ENCODE data around the gene MCM3AP. TPM values are rescaled to one million over a fixed set of nuclear protein-coding genes. Genes with fewer than 3 reads are reported as not detected.

Gene MCM3AP
- total and polyA plus RNA-seq, 9 of the 15 experiments (the other 6 are each of a cell fraction or from before 2014, with no cell fraction given): 6.5 to 179 (median 69.6) TPM

DNA sequence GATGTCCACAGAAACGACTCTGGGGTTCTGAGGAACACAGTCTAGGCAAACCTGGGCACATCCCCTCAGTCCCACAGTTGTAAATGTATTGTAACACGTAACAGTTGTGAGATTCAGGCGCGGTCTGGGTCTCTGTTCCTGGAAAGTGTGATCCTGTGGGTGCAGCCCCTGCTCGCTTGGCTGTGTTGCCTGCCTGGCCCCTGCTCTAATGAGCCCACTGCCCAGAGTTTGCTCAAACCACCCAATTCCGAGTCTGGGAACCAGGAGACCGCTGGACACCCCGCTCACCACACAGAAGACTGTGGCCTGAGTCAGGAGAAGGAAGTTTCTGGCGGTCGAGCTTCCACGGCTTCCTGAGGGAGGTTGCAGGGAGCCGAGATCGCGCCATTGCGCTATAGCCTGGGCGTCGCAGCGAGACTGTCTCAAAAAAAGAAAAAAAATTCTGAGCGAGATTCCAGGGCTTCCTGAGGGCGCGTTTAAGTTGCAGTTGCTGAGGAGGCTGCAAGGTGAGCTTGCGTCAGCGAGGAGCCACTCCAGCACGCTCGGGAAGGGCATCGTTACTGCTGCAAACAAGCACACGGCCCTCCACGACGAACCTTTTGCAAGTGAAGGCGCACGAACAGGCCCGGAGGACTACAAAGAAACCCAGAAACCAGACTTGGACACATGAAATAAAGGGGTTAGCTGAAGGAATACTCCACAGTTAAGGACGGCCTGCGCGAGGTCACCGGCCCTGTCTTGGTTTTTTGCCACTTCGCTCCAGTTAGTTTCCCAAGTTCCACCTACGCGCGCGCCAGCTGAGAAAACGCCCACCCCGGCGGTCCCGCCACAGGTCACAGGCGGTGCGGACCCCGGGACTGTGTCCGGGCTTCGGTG, 37.2 kb upstream of the MCM3AP start (continued):
- TF ChIP-seq, protein P1, sequence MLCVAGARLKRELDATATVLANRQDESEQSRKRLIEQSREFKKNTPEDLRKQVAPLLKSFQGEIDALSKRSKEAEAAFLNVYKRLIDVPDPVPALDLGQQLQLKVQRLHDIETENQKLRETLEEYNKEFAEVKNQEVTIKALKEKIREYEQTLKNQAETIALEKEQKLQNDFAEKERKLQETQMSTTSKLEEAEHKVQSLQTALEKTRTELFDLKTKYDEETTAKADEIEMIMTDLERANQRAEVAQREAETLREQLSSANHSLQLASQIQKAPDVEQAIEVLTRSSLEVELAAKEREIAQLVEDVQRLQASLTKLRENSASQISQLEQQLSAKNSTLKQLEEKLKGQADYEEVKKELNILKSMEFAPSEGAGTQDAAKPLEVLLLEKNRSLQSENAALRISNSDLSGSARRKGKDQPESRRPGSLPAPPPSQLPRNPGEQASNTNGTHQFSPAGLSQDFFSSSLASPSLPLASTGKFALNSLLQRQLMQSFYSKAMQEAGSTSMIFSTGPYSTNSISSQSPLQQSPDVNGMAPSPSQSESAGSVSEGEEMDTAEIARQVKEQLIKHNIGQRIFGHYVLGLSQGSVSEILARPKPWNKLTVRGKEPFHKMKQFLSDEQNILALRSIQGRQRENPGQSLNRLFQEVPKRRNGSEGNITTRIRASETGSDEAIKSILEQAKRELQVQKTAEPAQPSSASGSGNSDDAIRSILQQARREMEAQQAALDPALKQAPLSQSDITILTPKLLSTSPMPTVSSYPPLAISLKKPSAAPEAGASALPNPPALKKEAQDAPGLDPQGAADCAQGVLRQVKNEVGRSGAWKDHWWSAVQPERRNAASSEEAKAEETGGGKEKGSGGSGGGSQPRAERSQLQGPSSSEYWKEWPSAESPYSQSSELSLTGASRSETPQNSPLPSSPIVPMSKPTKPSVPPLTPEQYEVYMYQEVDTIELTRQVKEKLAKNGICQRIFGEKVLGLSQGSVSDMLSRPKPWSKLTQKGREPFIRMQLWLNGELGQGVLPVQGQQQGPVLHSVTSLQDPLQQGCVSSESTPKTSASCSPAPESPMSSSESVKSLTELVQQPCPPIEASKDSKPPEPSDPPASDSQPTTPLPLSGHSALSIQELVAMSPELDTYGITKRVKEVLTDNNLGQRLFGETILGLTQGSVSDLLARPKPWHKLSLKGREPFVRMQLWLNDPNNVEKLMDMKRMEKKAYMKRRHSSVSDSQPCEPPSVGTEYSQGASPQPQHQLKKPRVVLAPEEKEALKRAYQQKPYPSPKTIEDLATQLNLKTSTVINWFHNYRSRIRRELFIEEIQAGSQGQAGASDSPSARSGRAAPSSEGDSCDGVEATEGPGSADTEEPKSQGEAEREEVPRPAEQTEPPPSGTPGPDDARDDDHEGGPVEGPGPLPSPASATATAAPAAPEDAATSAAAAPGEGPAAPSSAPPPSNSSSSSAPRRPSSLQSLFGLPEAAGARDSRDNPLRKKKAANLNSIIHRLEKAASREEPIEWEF (CRISPR knock-in tag; IDR thresholded peaks at IDR 0.05): no peak
- TF ChIP-seq HDAC6 (IDR thresholded peaks at IDR 0.05; ENCODE audit: low read depth, low read length) (no peak), KLF10 (CRISPR knock-in tag; IDR thresholded peaks at IDR 0.05) (no peak), HCFC1 (IDR thresholded peaks at IDR 0.05; ENCODE audit: low read depth, low read length) (no peak), ZNF165 (CRISPR knock-in tag; IDR thresholded peaks at IDR 0.05; ENCODE audit: borderline replicate concordance) (no peak), ZNF717 (CRISPR knock-in tag; IDR thresholded peaks at IDR 0.05) (no peak), GTF2A2 (tag; IDR thresholded peaks at IDR 0.05) (no peak), FOXJ3 (CRISPR knock-in tag; IDR thresholded peaks at IDR 0.05) (no peak), ZNF253 (CRISPR knock-in tag; conservative IDR thresholded peaks at IDR 0.05) (no peak), PHF21A (IDR thresholded peaks at IDR 0.05; ENCODE audit: borderline replicate concordance, low read depth) (no peak), GABPB1 (CRISPR knock-in tag; IDR thresholded peaks at IDR 0.05) (no peak), ZNF766 (CRISPR knock-in tag; conservative IDR thresholded peaks at IDR 0.05) (no peak), TGIF2 (CRISPR knock-in tag; IDR thresholded peaks at IDR 0.05) (no peak), TAF1 (IDR thresholded peaks at IDR 0.05; ENCODE audit: control insufficient read depth, extremely low read depth, insufficient read depth, low read length, severe bottlenecking) (peak; percentile 16)
- TF ChIP-seq, protein P2, sequence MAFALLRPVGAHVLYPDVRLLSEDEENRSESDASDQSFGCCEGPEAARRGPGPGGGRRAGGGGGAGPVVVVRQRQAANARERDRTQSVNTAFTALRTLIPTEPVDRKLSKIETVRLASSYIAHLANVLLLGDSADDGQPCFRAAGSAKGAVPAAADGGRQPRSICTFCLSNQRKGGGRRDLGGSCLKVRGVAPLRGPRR (CRISPR knock-in tag; IDR thresholded peaks at IDR 0.05): no peak
- TF ChIP-seq, protein P3, sequence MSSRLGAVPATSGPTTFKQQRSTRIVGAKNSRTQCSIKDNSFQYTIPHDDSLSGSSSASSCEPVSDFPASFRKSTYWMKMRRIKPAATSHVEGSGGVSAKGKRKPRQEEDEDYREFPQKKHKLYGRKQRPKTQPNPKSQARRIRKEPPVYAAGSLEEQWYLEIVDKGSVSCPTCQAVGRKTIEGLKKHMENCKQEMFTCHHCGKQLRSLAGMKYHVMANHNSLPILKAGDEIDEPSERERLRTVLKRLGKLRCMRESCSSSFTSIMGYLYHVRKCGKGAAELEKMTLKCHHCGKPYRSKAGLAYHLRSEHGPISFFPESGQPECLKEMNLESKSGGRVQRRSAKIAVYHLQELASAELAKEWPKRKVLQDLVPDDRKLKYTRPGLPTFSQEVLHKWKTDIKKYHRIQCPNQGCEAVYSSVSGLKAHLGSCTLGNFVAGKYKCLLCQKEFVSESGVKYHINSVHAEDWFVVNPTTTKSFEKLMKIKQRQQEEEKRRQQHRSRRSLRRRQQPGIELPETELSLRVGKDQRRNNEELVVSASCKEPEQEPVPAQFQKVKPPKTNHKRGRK (tag; IDR thresholded peaks at IDR 0.05): no peak
- TF ChIP-seq, protein P4, sequence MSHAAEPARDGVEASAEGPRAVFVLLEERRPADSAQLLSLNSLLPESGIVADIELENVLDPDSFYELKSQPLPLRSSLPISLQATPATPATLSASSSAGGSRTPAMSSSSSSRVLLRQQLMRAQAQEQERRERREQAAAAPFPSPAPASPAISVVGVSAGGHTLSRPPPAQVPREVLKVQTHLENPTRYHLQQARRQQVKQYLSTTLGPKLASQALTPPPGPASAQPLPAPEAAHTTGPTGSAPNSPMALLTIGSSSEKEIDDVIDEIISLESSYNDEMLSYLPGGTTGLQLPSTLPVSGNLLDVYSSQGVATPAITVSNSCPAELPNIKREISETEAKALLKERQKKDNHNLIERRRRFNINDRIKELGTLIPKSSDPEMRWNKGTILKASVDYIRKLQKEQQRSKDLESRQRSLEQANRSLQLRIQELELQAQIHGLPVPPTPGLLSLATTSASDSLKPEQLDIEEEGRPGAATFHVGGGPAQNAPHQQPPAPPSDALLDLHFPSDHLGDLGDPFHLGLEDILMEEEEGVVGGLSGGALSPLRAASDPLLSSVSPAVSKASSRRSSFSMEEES (CRISPR knock-in tag; IDR thresholded peaks at IDR 0.05): no peak
- TF ChIP-seq, protein P5, sequence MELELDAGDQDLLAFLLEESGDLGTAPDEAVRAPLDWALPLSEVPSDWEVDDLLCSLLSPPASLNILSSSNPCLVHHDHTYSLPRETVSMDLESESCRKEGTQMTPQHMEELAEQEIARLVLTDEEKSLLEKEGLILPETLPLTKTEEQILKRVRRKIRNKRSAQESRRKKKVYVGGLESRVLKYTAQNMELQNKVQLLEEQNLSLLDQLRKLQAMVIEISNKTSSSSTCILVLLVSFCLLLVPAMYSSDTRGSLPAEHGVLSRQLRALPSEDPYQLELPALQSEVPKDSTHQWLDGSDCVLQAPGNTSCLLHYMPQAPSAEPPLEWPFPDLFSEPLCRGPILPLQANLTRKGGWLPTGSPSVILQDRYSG (tag; conservative IDR thresholded peaks at IDR 0.05; ENCODE audit: low read depth): no peak

All from K562 (cell line).